Measurements from ENCODE around the gene CARHSP1. TPM values are rescaled to one million over a fixed set of nuclear protein-coding genes. Genes with fewer than 3 reads are reported as not detected.

CARHSP1 gene
- total and polyA plus RNA-seq, 2 experiments from 2014 or later, result 140 to 167 TPM

DNA sequence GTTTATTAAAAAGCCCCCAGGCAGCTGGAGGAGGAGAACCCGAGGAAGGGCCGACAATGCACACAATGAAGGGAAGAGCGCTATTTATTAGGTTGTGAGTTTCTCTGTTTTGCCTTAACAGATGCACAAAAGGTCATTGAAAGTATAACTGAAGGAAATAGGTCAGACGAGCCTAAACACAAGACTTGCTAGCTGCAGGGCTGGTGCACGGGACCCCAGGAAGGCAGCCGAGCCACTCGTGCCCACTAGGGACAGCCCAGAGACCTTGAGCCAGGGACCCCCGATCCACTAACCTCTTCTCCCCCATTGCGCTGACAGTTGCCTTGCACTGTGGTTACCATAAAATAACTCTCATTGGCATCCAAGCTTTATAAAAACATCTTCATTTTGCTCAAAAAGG is 24.6 kb upstream of the CARHSP1 start:
- H3K4me1 ChIP-seq (ENCODE audit: insufficient read depth), result no peaks in the 10 kb centered on the region
- H3K79me2 ChIP-seq, result no peaks in the 10 kb centered on the region
- 85% methylated on average over 9 of the region's 9 CpGs for WGBS (ENCODE audit: low lambda C conversion rate, missing lambda C conversion rate)
- no peak overlapping the region for H3K27ac ChIP-seq
- no peaks in the 10 kb centered on the region for H4K20me1 ChIP-seq (ENCODE audit: insufficient read depth, poor library complexity, severe bottlenecking)
- H3K9me2 ChIP-seq (replicated peaks; ENCODE audit: insufficient read depth), result no peaks in the 10 kb centered on the region
- no peaks in the 10 kb centered on the region for H3K9me3 ChIP-seq (ENCODE audit: low read depth)
- H3K27me3 ChIP-seq, result no peaks in the 10 kb centered on the region
- no peak overlapping the region for H2AFZ ChIP-seq
- H3K4me2 ChIP-seq, result no peak overlapping the region
- no peaks in the 10 kb centered on the region for H3K36me3 ChIP-seq (replicated peaks; ENCODE audit: insufficient read depth, low read depth)
- TF ChIP-seq, protein P1, sequence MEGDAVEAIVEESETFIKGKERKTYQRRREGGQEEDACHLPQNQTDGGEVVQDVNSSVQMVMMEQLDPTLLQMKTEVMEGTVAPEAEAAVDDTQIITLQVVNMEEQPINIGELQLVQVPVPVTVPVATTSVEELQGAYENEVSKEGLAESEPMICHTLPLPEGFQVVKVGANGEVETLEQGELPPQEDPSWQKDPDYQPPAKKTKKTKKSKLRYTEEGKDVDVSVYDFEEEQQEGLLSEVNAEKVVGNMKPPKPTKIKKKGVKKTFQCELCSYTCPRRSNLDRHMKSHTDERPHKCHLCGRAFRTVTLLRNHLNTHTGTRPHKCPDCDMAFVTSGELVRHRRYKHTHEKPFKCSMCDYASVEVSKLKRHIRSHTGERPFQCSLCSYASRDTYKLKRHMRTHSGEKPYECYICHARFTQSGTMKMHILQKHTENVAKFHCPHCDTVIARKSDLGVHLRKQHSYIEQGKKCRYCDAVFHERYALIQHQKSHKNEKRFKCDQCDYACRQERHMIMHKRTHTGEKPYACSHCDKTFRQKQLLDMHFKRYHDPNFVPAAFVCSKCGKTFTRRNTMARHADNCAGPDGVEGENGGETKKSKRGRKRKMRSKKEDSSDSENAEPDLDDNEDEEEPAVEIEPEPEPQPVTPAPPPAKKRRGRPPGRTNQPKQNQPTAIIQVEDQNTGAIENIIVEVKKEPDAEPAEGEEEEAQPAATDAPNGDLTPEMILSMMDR (IDR thresholded peaks at IDR 0.05; ENCODE audit: poor library complexity), result no peak
- TF ChIP-seq EZH2 (IDR thresholded peaks at IDR 0.05; ENCODE audit: borderline replicate concordance), result no peak
- TF ChIP-seq EZH2phosphoT487 (IDR thresholded peaks at IDR 0.05; ENCODE audit: low read depth, severe bottlenecking, unreplicated experiment), result no peak
- no peak for DNase-seq (ENCODE audit: low spot score)
- H3K4me3 ChIP-seq, result no peak overlapping the region

DNA sequence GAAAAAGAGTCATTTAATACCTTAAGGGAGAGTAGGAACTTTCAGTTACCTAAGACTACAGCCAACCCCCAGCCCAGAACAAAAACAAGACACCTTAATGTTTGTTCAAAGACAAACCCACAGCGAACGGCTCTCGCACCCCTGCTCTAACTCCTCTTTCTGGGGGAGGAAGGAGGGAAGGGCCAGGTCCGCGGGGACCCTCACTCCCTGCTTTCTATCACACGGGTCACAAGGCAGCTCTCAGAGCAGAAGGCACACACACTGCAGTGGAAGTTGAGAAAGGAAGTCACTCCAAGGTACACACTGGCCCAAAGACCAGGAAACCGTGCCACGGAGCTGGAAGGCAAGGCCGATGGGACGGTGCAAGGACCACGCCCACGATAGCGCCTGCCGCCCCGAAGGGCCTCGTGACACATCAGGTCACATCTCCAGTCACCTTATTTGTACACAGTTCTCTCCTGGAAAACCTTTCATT is 23.3 kb upstream of the CARHSP1 start:
- Histone ChIP-seq H3K36me3 (replicated peaks; ENCODE audit: insufficient read depth, low read depth) (no peaks in the 10 kb centered on the region), H3K9me3 (ENCODE audit: low read depth) (no peaks in the 10 kb centered on the region), H3K4me3 (no peak overlapping the region), H3K4me1 (ENCODE audit: insufficient read depth) (no peaks in the 10 kb centered on the region), H3K4me2 (no peak overlapping the region), H3K9me2 (replicated peaks; ENCODE audit: insufficient read depth) (no peaks in the 10 kb centered on the region), H3K79me2 (no peaks in the 10 kb centered on the region), H4K20me1 (ENCODE audit: insufficient read depth, poor library complexity, severe bottlenecking) (no peaks in the 10 kb centered on the region), H3K27me3 (no peaks in the 10 kb centered on the region), H3K27ac (no peak overlapping the region), H2AFZ (no peak overlapping the region)
- TF ChIP-seq EZH2phosphoT487 (IDR thresholded peaks at IDR 0.05; ENCODE audit: low read depth, severe bottlenecking, unreplicated experiment), result no peak
- TF ChIP-seq, protein P1 (IDR thresholded peaks at IDR 0.05; ENCODE audit: poor library complexity), result no peak
- no peak for TF ChIP-seq EZH2 (IDR thresholded peaks at IDR 0.05; ENCODE audit: borderline replicate concordance)
- DNase-seq (ENCODE audit: low spot score), result no peak
- WGBS (ENCODE audit: low lambda C conversion rate, missing lambda C conversion rate), result 92% methylated on average over 16 of the region's 16 CpGs

DNA sequence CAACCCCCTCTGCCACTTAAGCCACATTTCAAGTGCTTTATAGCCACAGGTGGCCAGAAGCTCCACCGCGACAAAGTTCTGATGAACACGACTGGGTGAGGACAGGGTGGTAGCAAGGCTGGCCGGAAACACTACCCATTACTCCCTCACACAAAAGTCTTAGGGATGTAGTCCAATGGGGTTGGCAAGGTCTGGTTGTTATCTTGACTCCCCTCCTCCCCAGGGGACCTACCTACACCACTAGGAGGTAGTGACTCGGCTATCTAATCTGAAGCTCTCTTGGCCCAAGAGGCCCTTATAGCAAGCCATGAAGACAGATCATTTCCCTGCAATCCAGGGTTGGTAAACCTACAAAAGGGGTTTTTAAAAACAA is 21.7 kb upstream of the CARHSP1 start:
- Histone ChIP-seq H3K4me3 (no peak overlapping the region), H3K4me1 (ENCODE audit: insufficient read depth) (peaks cover 11% of the 10 kb centered on the region), H3K9me3 (ENCODE audit: low read depth) (no peaks in the 10 kb centered on the region), H3K79me2 (no peaks in the 10 kb centered on the region), H4K20me1 (ENCODE audit: insufficient read depth, poor library complexity, severe bottlenecking) (no peaks in the 10 kb centered on the region), H3K27ac (no peak overlapping the region), H3K27me3 (no peaks in the 10 kb centered on the region), H3K4me2 (no peak overlapping the region), H2AFZ (no peak overlapping the region), H3K9me2 (replicated peaks; ENCODE audit: insufficient read depth) (no peaks in the 10 kb centered on the region), H3K36me3 (replicated peaks; ENCODE audit: insufficient read depth, low read depth) (no peaks in the 10 kb centered on the region)
- WGBS (ENCODE audit: low lambda C conversion rate, missing lambda C conversion rate), result 96% methylated on average over 5 of the region's 5 CpGs
- TF ChIP-seq EZH2 (IDR thresholded peaks at IDR 0.05; ENCODE audit: borderline replicate concordance) (no peak), EZH2phosphoT487 (IDR thresholded peaks at IDR 0.05; ENCODE audit: low read depth, severe bottlenecking, unreplicated experiment) (no peak)
- TF ChIP-seq, protein P1 (IDR thresholded peaks at IDR 0.05; ENCODE audit: poor library complexity), result no peak
- DNase-seq (ENCODE audit: low spot score), result no peak
